Testis (tissue), 3 donors: ENCODE data around the gene LAP3. TPM values are rescaled to one million over a fixed set of nuclear protein-coding genes. Genes with fewer than 3 reads are reported as not detected.

Experiments
- DNase-seq: peaks from one replicate; pipeline ENCODE4 v3.0.0-alpha.2; 2019
- H3K27ac ChIP-seq, 2 donors: fragments of 200-600 bp; sonication (generic); one replicate each; pipeline ENCODE4 v1.5.1; 2019
- H3K27me3 ChIP-seq: fragments of 200-600 bp; sonication (generic); one replicate; pipeline ENCODE4 v1.5.1; 2019
- H3K36me3 ChIP-seq: fragments of 200-600 bp; sonication (generic); one replicate; pipeline ENCODE4 v1.5.1; 2017; ENCODE audit warnings: low read depth; ENCODE audit errors: missing control alignments
- H3K4me1 ChIP-seq: fragments of 200-600 bp; sonication (generic); one replicate; pipeline ENCODE4 v1.5.1; 2019
- H3K4me3 ChIP-seq, 2 donors: fragments of 200-600 bp; sonication (generic); one replicate each; pipeline ENCODE4 v1.5.1; 2017 to 2019
- H3K9me3 ChIP-seq: fragments of 200-600 bp; sonication (generic); one replicate; pipeline ENCODE4 v1.5.1; 2017
- POLR2A ChIP-seq: fragments of 450-650 bp; IDR thresholded peaks from one replicate; pipeline ENCODE4 v1.6.1; 2017; ENCODE audit warnings: antibody characterized with exemption, mild to moderate bottlenecking, moderate library complexity
- WGBS, 2 donors: methylation state at CpG; one replicate each; pipeline ENCODE4 v1.1.5; 2018; 5-methylcytosine and 5-hydroxymethylcytosine counted together
- intact Hi-C: fragments of 100-400 bp; cut with DNase I; formaldehyde crosslinking; loops from one replicate; pipeline ENCODE4 v1.15.1; 2023; ENCODE audit warnings: low total_unique reads
- polyA plus RNA-seq: library from polyadenylated mRNA; stranded (reverse); fragments of 350-450 nt; fragmentation: Illumina TruSeq; extraction: RNeasy Lipid Tissue Mini Kit (QIAGEN cat#74804); gene quantifications from one replicate; pipeline ENCODE4 v1.2.3, GENCODE V29; 2014; ENCODE audit warnings: low read depth, low replicate concordance; ENCODE audit not compliant: insufficient read depth
- total RNA-seq, 2 donors: library from RNA; depleted of rRNA; stranded (reverse); fragments of >200 nt; gene quantifications; one replicate each; pipeline ENCODE4 v1.2.3, GENCODE V29; 2016
- TF ChIP-seq, protein P1 (sequence below), 3 experiments: fragments of 450-650 bp in 2 of 3; fragments of 200-600 bp in 1 of 3; sonication (generic) in 1 of 3; IDR thresholded peaks; one replicate each; pipeline ENCODE4 v1.5.1; 2016 to 2019; ENCODE audit warnings: antibody characterized with exemption in 3 of 3, mild to moderate bottlenecking in 2 of 3, moderate library complexity in 1 of 3

The LAP3 gene
- total and polyA plus RNA-seq, 3 donors from 2014 or later, result 98.9 to 108 (median 100) TPM

DNA sequence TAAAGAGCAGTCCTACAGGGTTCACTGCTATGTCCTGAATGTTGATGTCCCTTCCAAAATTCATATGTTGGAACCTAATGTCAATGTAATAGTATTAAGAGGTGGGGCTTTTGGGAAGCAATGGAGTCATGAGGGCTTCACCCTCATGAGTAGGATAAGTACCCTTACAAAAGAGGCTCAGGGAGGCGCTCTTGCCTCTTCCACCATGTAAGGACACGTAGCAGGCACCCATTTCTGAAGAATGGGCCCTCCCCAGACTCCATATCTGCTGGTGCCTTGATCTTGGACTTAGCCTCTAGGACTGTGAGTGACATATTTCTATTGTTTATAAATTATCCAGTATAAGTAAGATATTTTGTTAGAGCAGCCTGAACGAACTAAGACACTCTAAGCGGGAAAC is 53.2 kb downstream of the LAP3 start:
- H3K4me3 ChIP-seq, result no peak overlapping the region
- TF ChIP-seq, protein P1, sequence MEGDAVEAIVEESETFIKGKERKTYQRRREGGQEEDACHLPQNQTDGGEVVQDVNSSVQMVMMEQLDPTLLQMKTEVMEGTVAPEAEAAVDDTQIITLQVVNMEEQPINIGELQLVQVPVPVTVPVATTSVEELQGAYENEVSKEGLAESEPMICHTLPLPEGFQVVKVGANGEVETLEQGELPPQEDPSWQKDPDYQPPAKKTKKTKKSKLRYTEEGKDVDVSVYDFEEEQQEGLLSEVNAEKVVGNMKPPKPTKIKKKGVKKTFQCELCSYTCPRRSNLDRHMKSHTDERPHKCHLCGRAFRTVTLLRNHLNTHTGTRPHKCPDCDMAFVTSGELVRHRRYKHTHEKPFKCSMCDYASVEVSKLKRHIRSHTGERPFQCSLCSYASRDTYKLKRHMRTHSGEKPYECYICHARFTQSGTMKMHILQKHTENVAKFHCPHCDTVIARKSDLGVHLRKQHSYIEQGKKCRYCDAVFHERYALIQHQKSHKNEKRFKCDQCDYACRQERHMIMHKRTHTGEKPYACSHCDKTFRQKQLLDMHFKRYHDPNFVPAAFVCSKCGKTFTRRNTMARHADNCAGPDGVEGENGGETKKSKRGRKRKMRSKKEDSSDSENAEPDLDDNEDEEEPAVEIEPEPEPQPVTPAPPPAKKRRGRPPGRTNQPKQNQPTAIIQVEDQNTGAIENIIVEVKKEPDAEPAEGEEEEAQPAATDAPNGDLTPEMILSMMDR (IDR thresholded peaks at IDR 0.05), result no peak
- TF ChIP-seq POLR2A, result no peak
- no peaks in the 10 kb centered on the region for H3K27me3 ChIP-seq
- 93 to 94% methylated on average over 4 of the region's 4 CpGs for WGBS, 2 donors
- intact Hi-C loops, result no loop called here
- no peak for DNase-seq
- H3K36me3 ChIP-seq, result no peaks in the 10 kb centered on the region
- no peaks in the 10 kb centered on the region for H3K4me1 ChIP-seq
- H3K27ac ChIP-seq, result no peak overlapping the region
- H3K9me3 ChIP-seq, result no peaks in the 10 kb centered on the region

DNA sequence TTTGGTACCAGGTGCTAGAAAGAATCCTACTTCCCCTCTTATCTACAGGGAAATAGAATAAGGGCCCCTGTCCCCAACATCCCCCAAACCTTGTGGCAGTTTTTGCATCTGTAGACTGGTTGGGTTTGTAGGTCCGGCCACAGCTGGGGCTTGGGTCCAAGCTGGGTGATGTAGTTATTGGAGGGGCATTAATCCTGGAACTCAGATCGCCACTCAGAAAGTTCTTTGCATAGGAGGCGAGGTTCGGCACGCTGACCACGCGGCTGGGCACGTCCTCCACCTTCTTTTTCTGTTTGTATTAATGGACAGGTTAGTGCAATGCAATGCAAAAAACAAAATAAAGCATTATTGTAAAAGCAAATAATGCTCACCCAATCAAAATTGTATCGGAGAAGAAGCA is 56.6 kb downstream of the LAP3 start:
- Histone ChIP-seq H3K27me3 (no peaks in the 10 kb centered on the region), H3K4me1 (no peaks in the 10 kb centered on the region), H3K4me3 (no peak overlapping the region), H3K27ac (no peak overlapping the region), H3K36me3 (no peaks in the 10 kb centered on the region), H3K9me3 (no peaks in the 10 kb centered on the region)
- intact Hi-C loops, result no loop called here
- no peak for TF ChIP-seq POLR2A
- TF ChIP-seq, protein P1 (IDR thresholded peaks at IDR 0.05), result no peak
- WGBS, 2 donors, result 95 to 96% methylated on average over 9 of the region's 9 CpGs
- no peak for DNase-seq

DNA sequence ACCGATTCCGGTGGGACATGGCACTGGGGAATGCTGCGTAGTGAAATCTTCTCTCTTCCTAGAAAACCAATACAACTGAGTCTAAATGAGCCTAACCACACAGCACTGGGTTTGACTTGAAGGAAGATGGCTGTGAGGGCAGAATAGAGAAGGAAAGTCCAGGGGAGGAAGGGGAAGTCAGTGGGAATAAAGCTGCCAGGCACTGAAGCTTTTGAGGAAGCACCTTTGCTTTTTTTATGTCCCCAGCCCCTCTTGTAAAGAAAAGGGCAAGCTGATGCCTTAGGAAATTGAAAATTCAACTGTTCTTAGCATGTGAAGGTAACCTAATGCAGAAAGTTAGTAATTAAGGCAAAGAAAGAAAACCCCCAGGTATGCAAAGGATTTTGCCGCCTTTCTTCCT is 58.1 kb downstream of the LAP3 start:
- 97 to 98% methylated on average over 4 of the region's 4 CpGs for whole genome bisulfite sequencing, 2 donors
- no peaks in the 10 kb centered on the region for H3K9me3 ChIP-seq
- H3K27me3 ChIP-seq, result no peaks in the 10 kb centered on the region
- no peak overlapping the region for H3K4me3 ChIP-seq
- TF ChIP-seq, protein P1 (IDR thresholded peaks at IDR 0.05), result no peak
- TF ChIP-seq POLR2A, result no peak
- intact Hi-C loops, result loop anchor here (5.0 kb wide), 1 partner anchor 88 kb away; no protein-coding TSS in a partner anchor
- DNase-seq, result no peak
- no peak overlapping the region for H3K27ac ChIP-seq
- no peaks in the 10 kb centered on the region for H3K4me1 ChIP-seq
- no peaks in the 10 kb centered on the region for H3K36me3 ChIP-seq

DNA sequence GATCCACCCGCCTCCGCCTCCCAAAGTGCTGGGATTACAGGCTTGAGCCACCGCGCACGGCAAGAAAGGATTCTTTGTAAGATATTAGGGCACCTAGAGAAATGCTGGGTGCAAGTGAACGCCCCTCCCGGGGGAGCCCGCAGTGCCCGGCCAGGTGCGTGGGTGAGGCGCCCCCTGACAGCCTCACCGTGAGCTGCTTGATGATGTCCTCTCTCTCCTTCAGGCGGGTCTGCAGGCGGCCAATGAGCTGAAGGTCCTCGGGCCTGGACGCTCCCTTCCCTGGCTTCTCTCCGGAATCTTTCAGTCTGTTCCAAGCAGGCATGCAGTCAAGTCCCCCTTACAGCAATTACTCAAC is 59.3 kb downstream of the LAP3 start:
- intact Hi-C loops, result loop anchor here (5.0 kb wide), 1 partner anchor 89 kb away; no protein-coding TSS in a partner anchor
- Histone ChIP-seq H3K27ac (no peak overlapping the region), H3K27me3 (no peaks in the 10 kb centered on the region), H3K36me3 (no peaks in the 10 kb centered on the region), H3K4me1 (no peaks in the 10 kb centered on the region), H3K9me3 (no peaks in the 10 kb centered on the region), H3K4me3 (no peak overlapping the region)
- TF ChIP-seq POLR2A, result no peak
- TF ChIP-seq, protein P1 (IDR thresholded peaks at IDR 0.05), result no peak
- 58 to 66% methylated on average over 17 of the region's 17 CpGs for WGBS, 2 donors
- DNase-seq, result no peak
